K562 (cell line): Measurements from ENCODE around the gene CSRNP3. TPM values are rescaled to one million over a fixed set of nuclear protein-coding genes. Genes with fewer than 3 reads are reported as not detected.
"Not testable (repeated sequence)": the region's sequence is repeated elsewhere in the genome, so short reads cannot be mapped to it uniquely, and the experiment has no call there.

ENCODE experiments used
- ATAC-seq: fragments of 200-7000 bp; cut with Tn5 transposase; 3 replicates; pipeline ENCODE4 v1.9.1; 2020; ENCODE audit warnings: moderate library complexity
- BruUV-seq: library from RNA; stranded (reverse); fragments of 400-500 nt; replicated peaks from 2 replicates; lab custom pipeline; 2021; lab: Mats Ljungman, UMichigan
- CTCF ChIA-PET: fragments of 300-600 bp; formaldehyde crosslinking; extraction: SDS; loops from one replicate; lab custom pipeline; 2021; ENCODE audit warnings: low intra/inter-chr PET ratio; lab: Yijun Ruan, JAX
- POLR2A ChIA-PET: fragments of 300-600, 350-650 bp; sonication (Branson Sonifier 250); formaldehyde crosslinking; extraction: SDS; loops from one replicate; lab custom pipeline; 2021; ENCODE audit warnings: antibody characterized with exemption, inconsistent platforms; lab: Yijun Ruan, JAX
- DNase-seq, 4 experiments: peaks; one replicate each; pipeline versions ENCODE4 v3.0.0 to v3.0.0-alpha.2; 2011 to 2018; ENCODE audit warnings: low spot score in 3 of 4, mixed read lengths in 3 of 4; ENCODE audit errors: extremely low read depth in 1 of 4
- FAIRE-seq: peaks from 2 replicates; lab custom pipeline; 2011; peaks lifted over from hg19 to GRCh38; lab: Jason Lieb, UNC
- H2AFZ ChIP-seq: 2 replicates; pipeline ENCODE4 v1.6.0; 2011; ENCODE audit warnings: low read depth, low read length, control low read depth, inconsistent platforms
- H3K27ac ChIP-seq: fragments of 200-600 bp; 3 replicates; pipeline ENCODE4 v1.8.0; 2011; ENCODE audit warnings: low read depth, mild to moderate bottlenecking, control low read depth, inconsistent platforms, low read length, moderate library complexity, mixed read lengths; ENCODE audit errors: extremely low read depth
- H3K27me3 ChIP-seq, 2 experiments: fragments of 300-600 bp in 1 of 2; 2 replicates in 1 of 2; 3 replicates in 1 of 2; pipeline versions ENCODE4 v1.6.0 to v1.8.0; 2011; ENCODE audit warnings: inconsistent platforms in 2 of 2, low read length in 2 of 2, mild to moderate bottlenecking in 1 of 2, mixed read lengths in 1 of 2, moderate library complexity in 1 of 2; ENCODE audit not compliant: control insufficient read depth in 2 of 2, insufficient read depth in 2 of 2
- H3K36me3 ChIP-seq: fragments of 300-600 bp; 3 replicates; pipeline ENCODE4 v1.8.0; 2011; ENCODE audit warnings: mild to moderate bottlenecking, low read length, inconsistent platforms; ENCODE audit not compliant: control insufficient read depth, insufficient read depth
- H3K4me1 ChIP-seq, 2 experiments: fragments of 200-600 bp in 1 of 2; replicated peaks in 1 of 2; 2 replicates in 1 of 2; 3 replicates in 1 of 2; pipeline versions ENCODE4 v1.5.1 to v1.8.0; 2011; ENCODE audit warnings: inconsistent platforms in 2 of 2, low read length in 2 of 2, mild to moderate bottlenecking in 1 of 2, mixed read lengths in 1 of 2, moderate library complexity in 1 of 2; ENCODE audit not compliant: control insufficient read depth in 2 of 2, insufficient read depth in 2 of 2
- H3K4me2 ChIP-seq: 2 replicates; pipeline ENCODE4 v1.6.1; 2011; ENCODE audit warnings: low read length, control low read depth, inconsistent platforms, mixed read lengths; ENCODE audit not compliant: insufficient read depth
- H3K4me3 ChIP-seq: fragments of 200-600 bp; sonication (generic), shearing (Covaris generic); 2 replicates; pipeline ENCODE4 v1.5.1; 2016; ENCODE audit warnings: control low read depth, inconsistent platforms
- H3K79me2 ChIP-seq: fragments of 200-600 bp; 3 replicates; pipeline ENCODE4 v1.8.0; 2011; ENCODE audit warnings: low read length, inconsistent platforms; ENCODE audit not compliant: control insufficient read depth, insufficient read depth
- H3K9ac ChIP-seq, 2 experiments: 2 replicates each; pipeline versions ENCODE4 v1.6.0 to v1.6.1; 2011; ENCODE audit warnings: low read depth in 2 of 2, low read length in 2 of 2, control low read depth in 1 of 2, inconsistent platforms in 1 of 2, mild to moderate bottlenecking in 1 of 2, mixed read lengths in 1 of 2; ENCODE audit not compliant: insufficient read depth in 1 of 2
- H3K9me1 ChIP-seq: one replicate; pipeline ENCODE4 v1.6.0; 2011; ENCODE audit warnings: inconsistent platforms, mild to moderate bottlenecking, low read length, moderate library complexity; ENCODE audit not compliant: control insufficient read depth, insufficient read depth
- H3K9me3 ChIP-seq: replicated peaks from 2 replicates; pipeline ENCODE4 v1.5.1; 2011; ENCODE audit warnings: low read depth, low read length, inconsistent platforms; ENCODE audit not compliant: control insufficient read depth, insufficient read depth
- H4K20me1 ChIP-seq: replicated peaks from 2 replicates; pipeline ENCODE4 v1.6.1; 2011; ENCODE audit warnings: low read length, inconsistent platforms, mixed read lengths; ENCODE audit not compliant: control insufficient read depth, insufficient read depth
- CHD1 ChIP-seq: fragments of 200-600 bp; sonication (generic); IDR thresholded peaks from one replicate; pipeline ENCODE4 v1.6.1; 2012; ENCODE audit warnings: mild to moderate bottlenecking, moderate library complexity, low read length, inconsistent platforms
- FOXK2 ChIP-seq, 2 experiments: fragments of 450-650 bp; IDR thresholded peaks in 1 of 2; conservative IDR thresholded peaks in 1 of 2; 2 replicates each; pipeline ENCODE4 v1.6.1; 2016; ENCODE audit warnings: low read depth in 2 of 2, mild to moderate bottlenecking in 1 of 2
- KAT7 ChIP-seq: sonication (generic); formaldehyde crosslinking; IDR thresholded peaks from 2 replicates; pipeline ENCODE4 v1.8.0; 2022; ENCODE audit warnings: missing genetic modification reagents, mild to moderate bottlenecking, borderline replicate concordance
- KLF13 ChIP-seq: fragments of 450-650 bp; IDR thresholded peaks from 2 replicates; pipeline ENCODE4 v1.6.1; 2016; ENCODE audit warnings: missing genetic modification characterization, low read depth, mild to moderate bottlenecking, missing compliant biosample characterization, moderate library complexity, borderline replicate concordance
- NR2C2 ChIP-seq, 2 experiments: fragments of 200-800 bp in 1 of 2; sonication (Bioruptor generic) in 1 of 2; sonication (generic) in 1 of 2; formaldehyde crosslinking in 1 of 2; IDR thresholded peaks; 2 replicates each; pipeline versions ENCODE4 v1.6.1 to v1.8.0; 2016 to 2022; ENCODE audit warnings: mild to moderate bottlenecking in 1 of 2, missing compliant biosample characterization in 1 of 2, missing genetic modification characterization in 1 of 2, missing genetic modification reagents in 1 of 2
- SRSF1 ChIP-seq: fragments of 200-400 bp; formaldehyde crosslinking; IDR thresholded peaks from 2 replicates; pipeline ENCODE4 v1.6.1; 2017; ENCODE audit warnings: mild to moderate bottlenecking, low read depth, low read length, moderate library complexity
- ZNF121 ChIP-seq: sonication (generic); formaldehyde crosslinking; conservative IDR thresholded peaks from 2 replicates; pipeline ENCODE4 v1.8.0; 2022; ENCODE audit warnings: missing genetic modification reagents
- WGBS: fragments of 100-300 bp; shearing (Covaris generic); methylation state at CpG from one replicate; pipeline ENCODE4 v1.1.6; 2016; ENCODE audit warnings: low coverage, mixed read lengths; ENCODE audit not compliant: insufficient coverage; ENCODE audit errors: missing lambda C conversion rate; 5-methylcytosine and 5-hydroxymethylcytosine counted together
- in situ Hi-C: fragments of 300-500 bp; cut with MboI; formaldehyde crosslinking; loops from 4 replicates; pipeline ENCODE4 v1.15.0; 2018; ENCODE audit warnings: inconsistent platforms, mixed read lengths
- intact Hi-C: fragments of 100-400 bp; cut with micrococcal nuclease; formaldehyde crosslinking; loops from 2 replicates; pipeline ENCODE4 v1.14.2; 2022
- polyA plus RNA-seq, 8 experiments: library from polyadenylated mRNA; depleted of rRNA in 4 of 8; stranded (reverse) in 5 of 8; unstranded in 3 of 8; fragments of >200 nt; fragmentation: Nextera tagmentation in 2 of 8; fragmentation: Illumina TruSeq in 1 of 8; extraction: Ambion mirVana in 2 of 8; extraction: Trizol in 1 of 8; gene quantifications; 2 replicates each; pipeline versions ENCODE4 v1.2.1 to v1.2.3, GENCODE V29; 2011 to 2014; ENCODE audit warnings: inconsistent platforms in 1 of 8, missing spikeins in 1 of 8
- total RNA-seq, 7 experiments: library from RNA; depleted of rRNA in 6 of 7; stranded (reverse); fragments of >200 nt in 6 of 7; fragmentation: Illumina TruSeq in 2 of 7; extraction: Trizol in 2 of 7; gene quantifications; 2 replicates each; pipeline versions ENCODE4 v1.2.1 to v1.2.3, GENCODE V29; 2011 to 2021; ENCODE audit warnings: low replicate concordance in 1 of 7
- TF ChIP-seq, protein P1 (sequence below): fragments of 450-650 bp; formaldehyde crosslinking; IDR thresholded peaks from 2 replicates; pipeline ENCODE4 v1.4.0; 2020; ENCODE audit warnings: mild to moderate bottlenecking, moderate library complexity

The CSRNP3 gene
- total and polyA plus RNA-seq, 9 of the 15 experiments (the other 6 are each of a cell fraction or from before 2014, with no cell fraction given) = not detected

- ATAC-seq = no peak
- Histone ChIP-seq H3K36me3 (no peaks in the 10 kb centered on the region), H3K79me2 (no peaks in the 10 kb centered on the region), H3K4me1 (no peaks in the 10 kb centered on the region), H3K4me2 (no peak overlapping the region), H3K4me3 (no peak overlapping the region), H2AFZ (no peak overlapping the region), H4K20me1 (no peaks in the 10 kb centered on the region), H3K27ac (no peak overlapping the region), H3K9me3 (peaks cover 4% of the 10 kb centered on the region; the same call in 1 of the 2 replicates), H3K9me1 (no peaks in the 10 kb centered on the region), H3K9ac (no peak overlapping the region), H3K27me3 (no peaks in the 10 kb centered on the region)
- FAIRE-seq = no peak
- CTCF ChIA-PET = no interaction called here
- WGBS = 1% methylated on average over 4 of the region's 4 CpGs
- TF ChIP-seq ZNF121 (CRISPR knock-in tag) = no peak
- no peak for TF ChIP-seq FOXK2 (conservative IDR thresholded peaks at IDR 0.05 in 1 of 2, IDR thresholded peaks at IDR 0.05 in 1 of 2; ENCODE audit: low read depth in 2 of 2)
- no peak for TF ChIP-seq KAT7 (CRISPR knock-in tag)
- no peak for TF ChIP-seq CHD1
- TF ChIP-seq NR2C2 (CRISPR knock-in tag; IDR thresholded peaks at IDR 0.05) = no peak
- no peak for TF ChIP-seq NR2C2 (tag; IDR thresholded peaks at IDR 0.05)
- TF ChIP-seq, protein P1, sequence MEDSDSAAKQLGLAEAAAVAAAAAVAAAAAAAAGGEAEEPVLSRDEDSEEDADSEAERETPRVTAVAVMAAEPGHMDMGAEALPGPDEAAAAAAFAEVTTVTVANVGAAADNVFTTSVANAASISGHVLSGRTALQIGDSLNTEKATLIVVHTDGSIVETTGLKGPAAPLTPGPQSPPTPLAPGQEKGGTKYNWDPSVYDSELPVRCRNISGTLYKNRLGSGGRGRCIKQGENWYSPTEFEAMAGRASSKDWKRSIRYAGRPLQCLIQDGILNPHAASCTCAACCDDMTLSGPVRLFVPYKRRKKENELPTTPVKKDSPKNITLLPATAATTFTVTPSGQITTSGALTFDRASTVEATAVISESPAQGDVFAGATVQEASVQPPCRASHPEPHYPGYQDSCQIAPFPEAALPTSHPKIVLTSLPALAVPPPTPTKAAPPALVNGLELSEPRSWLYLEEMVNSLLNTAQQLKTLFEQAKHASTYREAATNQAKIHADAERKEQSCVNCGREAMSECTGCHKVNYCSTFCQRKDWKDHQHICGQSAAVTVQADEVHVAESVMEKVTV (CRISPR knock-in tag) = no peak
- TF ChIP-seq SRSF1 = no peak
- TF ChIP-seq KLF13 (tag) = no peak
- in situ Hi-C loops (no loop called here), intact Hi-C loops (no loop called here)
- BruUV-seq = no TSS peak
- POLR2A ChIA-PET = no interaction called here
- DNase-seq = no peak
Measured at GRCh38 chr2:165587335-165587938, 117.9 kb downstream of the CSRNP3 start.

DNA sequence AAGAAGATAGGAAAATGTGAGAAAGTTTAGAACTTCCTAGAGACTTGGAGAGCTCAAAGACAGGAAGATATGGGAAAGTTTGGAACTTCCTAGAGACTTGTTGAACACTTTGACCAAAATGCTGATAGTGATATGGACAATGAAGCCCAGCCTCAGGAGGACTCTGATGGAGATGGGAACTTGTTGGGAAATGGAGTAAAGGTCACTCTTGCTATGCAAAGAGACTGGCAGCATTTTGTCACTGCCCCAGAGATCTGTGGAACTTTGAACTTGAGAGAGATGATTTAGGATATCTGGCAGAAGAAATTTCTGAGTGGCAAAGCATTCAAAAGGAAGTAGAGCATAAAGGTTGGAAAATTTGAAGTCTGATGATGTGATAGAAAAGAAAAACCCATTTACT, 121.5 kb downstream of the CSRNP3 start:
- H3K4me2 ChIP-seq, H3K79me2 ChIP-seq, POLR2A ChIA-PET, DNase-seq, FAIRE-seq, in situ Hi-C loops, BruUV-seq, H3K27ac ChIP-seq, CTCF ChIA-PET, ATAC-seq, H3K4me1 ChIP-seq, H3K9me1 ChIP-seq, H3K9ac ChIP-seq, intact Hi-C loops, H2AFZ ChIP-seq, H4K20me1 ChIP-seq, H3K9me3 ChIP-seq, H3K27me3 ChIP-seq, H3K36me3 ChIP-seq, H3K4me3 ChIP-seq: not testable (repeated sequence)
